ENCODE measurements around the gene TTC24. TPM values are rescaled to one million over a fixed set of nuclear protein-coding genes. Genes with fewer than 3 reads are reported as not detected.

TTC24 gene
- total RNA-seq (2022), result not detected in 2 replicates
- not detected for Bru-seq, nascent RNA
- BruChase-seq, experiment 1, labeled RNA remaining after a 6-hour chase, result not detected
- not detected for BruChase-seq, experiment 2, labeled RNA remaining after a 2-hour chase
- long read RNA-seq, result 0 reads

GRCh38 chr1:156579472-156579871, at the start of gene TTC24:
Gene TTC24 (plus strand): TSS chr1:156579723. CDS start chr1:156581365, 1,642 bp downstream.
- no peaks in the 10 kb centered on the region for H3K9me3 Mint-ChIP-seq (ENCODE audit: low read depth, unreplicated experiment)
- peaks cover 13% of the 10 kb centered on the region for H3K27me3 Mint-ChIP-seq (ENCODE audit: unreplicated experiment)
- H3K4me1 Mint-ChIP-seq (ENCODE audit: low read depth, unreplicated experiment), result no peaks in the 10 kb centered on the region
- no peaks in the 10 kb centered on the region for H3K36me3 Mint-ChIP-seq (ENCODE audit: insufficient read depth, unreplicated experiment)
- CTCF ChIA-PET, result interaction anchor here (0.6 kb wide), 1 partner anchor 48 kb away, joined by 4 read pairs; no protein-coding TSS in a partner anchor
- H3K4me3 Mint-ChIP-seq (ENCODE audit: low read depth, unreplicated experiment), result no peak within 1 kb of the TSS
- intact Hi-C loops (cut with micrococcal nuclease; ENCODE audit: unreplicated experiment), result no loop called here
- no peak for DNase-seq
- no peak within 1 kb of the TSS for H3K27ac Mint-ChIP-seq (ENCODE audit: unreplicated experiment)
- TF ChIP-seq, protein P1, sequence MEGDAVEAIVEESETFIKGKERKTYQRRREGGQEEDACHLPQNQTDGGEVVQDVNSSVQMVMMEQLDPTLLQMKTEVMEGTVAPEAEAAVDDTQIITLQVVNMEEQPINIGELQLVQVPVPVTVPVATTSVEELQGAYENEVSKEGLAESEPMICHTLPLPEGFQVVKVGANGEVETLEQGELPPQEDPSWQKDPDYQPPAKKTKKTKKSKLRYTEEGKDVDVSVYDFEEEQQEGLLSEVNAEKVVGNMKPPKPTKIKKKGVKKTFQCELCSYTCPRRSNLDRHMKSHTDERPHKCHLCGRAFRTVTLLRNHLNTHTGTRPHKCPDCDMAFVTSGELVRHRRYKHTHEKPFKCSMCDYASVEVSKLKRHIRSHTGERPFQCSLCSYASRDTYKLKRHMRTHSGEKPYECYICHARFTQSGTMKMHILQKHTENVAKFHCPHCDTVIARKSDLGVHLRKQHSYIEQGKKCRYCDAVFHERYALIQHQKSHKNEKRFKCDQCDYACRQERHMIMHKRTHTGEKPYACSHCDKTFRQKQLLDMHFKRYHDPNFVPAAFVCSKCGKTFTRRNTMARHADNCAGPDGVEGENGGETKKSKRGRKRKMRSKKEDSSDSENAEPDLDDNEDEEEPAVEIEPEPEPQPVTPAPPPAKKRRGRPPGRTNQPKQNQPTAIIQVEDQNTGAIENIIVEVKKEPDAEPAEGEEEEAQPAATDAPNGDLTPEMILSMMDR (IDR thresholded peaks at IDR 0.05; ENCODE audit: unreplicated experiment), result no peak
- BruUV-seq (replicated peaks), result no TSS peak

GRCh38 chr1:156530006-156530405, 49.5 kb upstream of the TTC24 start:
- TF ChIP-seq, protein P1 (IDR thresholded peaks at IDR 0.05; ENCODE audit: unreplicated experiment), result no peak
- Mint-ChIP-seq H3K27me3 (ENCODE audit: unreplicated experiment) (no peaks in the 10 kb centered on the region), H3K4me3 (ENCODE audit: low read depth, unreplicated experiment) (no peak overlapping the region), H3K36me3 (ENCODE audit: insufficient read depth, unreplicated experiment) (peaks cover 45% of the 10 kb centered on the region), H3K27ac (ENCODE audit: unreplicated experiment) (no peak overlapping the region), H3K9me3 (ENCODE audit: low read depth, unreplicated experiment) (no peaks in the 10 kb centered on the region), H3K4me1 (ENCODE audit: low read depth, unreplicated experiment) (no peaks in the 10 kb centered on the region)
- DNase-seq, result no peak
- CTCF ChIA-PET, result interaction anchor here (0.6 kb wide), 1 partner anchor 30 kb away, joined by 3 read pairs; the partner anchor contains the start of gene MEF2D
- intact Hi-C loops (cut with micrococcal nuclease; ENCODE audit: unreplicated experiment), result no loop called here
- BruUV-seq (replicated peaks), result no TSS peak

GRCh38 chr1:156532374-156532773, 47.1 kb upstream of the TTC24 start:
- BruUV-seq (replicated peaks), result no TSS peak
- H3K27ac Mint-ChIP-seq (ENCODE audit: unreplicated experiment), result no peak overlapping the region
- H3K36me3 Mint-ChIP-seq (ENCODE audit: insufficient read depth, unreplicated experiment), result peaks cover 40% of the 10 kb centered on the region
- TF ChIP-seq, protein P1 (IDR thresholded peaks at IDR 0.05; ENCODE audit: unreplicated experiment), result no peak
- intact Hi-C loops (cut with micrococcal nuclease; ENCODE audit: unreplicated experiment), result no loop called here
- H3K4me3 Mint-ChIP-seq (ENCODE audit: low read depth, unreplicated experiment), result no peak overlapping the region
- DNase-seq, result no peak
- no peaks in the 10 kb centered on the region for H3K27me3 Mint-ChIP-seq (ENCODE audit: unreplicated experiment)
- CTCF ChIA-PET, result no interaction called here
- H3K4me1 Mint-ChIP-seq (ENCODE audit: low read depth, unreplicated experiment), result no peaks in the 10 kb centered on the region
- H3K9me3 Mint-ChIP-seq (ENCODE audit: low read depth, unreplicated experiment), result no peaks in the 10 kb centered on the region

DNA sequence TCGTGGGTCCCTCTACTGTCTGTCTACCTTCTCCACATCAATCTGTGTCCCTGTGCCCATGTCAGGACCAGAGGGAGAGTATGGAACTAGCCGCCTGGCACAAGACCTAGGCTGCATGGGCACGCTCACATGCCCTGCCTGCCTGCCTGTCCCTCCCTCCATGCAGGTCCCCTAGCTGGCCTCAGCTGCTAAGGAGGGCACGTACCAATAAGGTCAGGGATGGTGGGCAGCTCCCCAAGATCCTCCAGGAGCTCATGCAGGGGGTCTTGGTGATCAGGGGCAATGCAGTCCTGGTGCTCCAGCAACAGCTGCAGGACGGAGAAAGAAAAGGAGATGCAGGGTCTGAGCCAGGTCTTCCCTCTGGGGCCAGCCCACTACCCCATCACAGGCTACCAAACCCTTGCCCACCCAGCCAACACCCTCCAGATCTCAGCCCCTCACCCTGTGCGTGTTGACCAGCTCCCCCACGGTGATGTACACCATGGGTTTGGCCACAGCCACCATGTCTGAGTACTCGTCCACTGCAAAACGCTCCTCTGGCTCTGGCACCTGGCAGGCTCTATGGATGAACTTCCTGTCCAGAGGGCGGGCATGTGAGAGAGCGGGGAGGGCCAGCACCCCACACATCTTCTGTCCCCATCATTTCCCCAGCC, 45.8 kb upstream of the TTC24 start:
- intact Hi-C loops (cut with micrococcal nuclease; ENCODE audit: unreplicated experiment), result no loop called here
- Mint-ChIP-seq H3K9me3 (ENCODE audit: low read depth, unreplicated experiment) (no peaks in the 10 kb centered on the region), H3K27me3 (ENCODE audit: unreplicated experiment) (no peaks in the 10 kb centered on the region), H3K4me3 (ENCODE audit: low read depth, unreplicated experiment) (no peak overlapping the region), H3K4me1 (ENCODE audit: low read depth, unreplicated experiment) (no peaks in the 10 kb centered on the region), H3K27ac (ENCODE audit: unreplicated experiment) (no peak overlapping the region), H3K36me3 (ENCODE audit: insufficient read depth, unreplicated experiment) (peaks cover 28% of the 10 kb centered on the region)
- TF ChIP-seq, protein P1 (IDR thresholded peaks at IDR 0.05; ENCODE audit: unreplicated experiment), result no peak
- BruUV-seq (replicated peaks), result no TSS peak
- CTCF ChIA-PET, result interaction anchor here (0.6 to 1.0 kb wide), 3 partner anchors 35 to 148 kb away, joined by 3 to 5 read pairs (median 3); no protein-coding TSS in a partner anchor
- DNase-seq, result no peak

Data from Calu3 (cell line).